Panc1 (cell line): ENCODE results near the gene USH1G. TPM values are rescaled to one million over a fixed set of nuclear protein-coding genes. Genes with fewer than 3 reads are reported as not detected.
A peak's percentile ranks its signal among the peaks of the same experiment; 100 is the strongest.

ENCODE experiments used
- ATAC-seq: fragments of 200-7000 bp; cut with Tn5 transposase; 2 replicates; pipeline ENCODE4 v1.9.1; 2020; ENCODE audit warnings: mild to moderate bottlenecking, moderate library complexity
- BruUV-seq: library from RNA; stranded (reverse); fragments of 400-500 nt; replicated peaks from 2 replicates; lab custom pipeline; 2021; lab: Mats Ljungman, UMichigan
- CTCF ChIA-PET: fragments of 300-600 bp; sonication (Branson Sonifier 250); formaldehyde crosslinking; loops from one replicate; lab custom pipeline; 2022; ENCODE audit warnings: antibody characterized with exemption; lab: Charles Lee
- POLR2A ChIA-PET: fragments of 300-600 bp; sonication (Branson Sonifier 250); formaldehyde crosslinking; loops from one replicate; lab custom pipeline; 2022; ENCODE audit warnings: antibody characterized with exemption; lab: Charles Lee
- DNase-seq: peaks from one replicate; pipeline ENCODE4 v3.0.0-alpha.2; 2010; ENCODE audit warnings: low read depth, low spot score
- H3K27ac ChIP-seq: 2 replicates; pipeline ENCODE4 v1.5.1; 2011; ENCODE audit warnings: mild to moderate bottlenecking, low read length, inconsistent platforms
- H3K27me3 ChIP-seq: fragments of 200-500 bp; sonication (Bioruptor generic); 2 replicates; pipeline ENCODE4 v1.6.0; 2014; ENCODE audit warnings: low read length, inconsistent platforms; ENCODE audit not compliant: control insufficient read depth, insufficient read depth
- H3K36me3 ChIP-seq: fragments of 200-500 bp; sonication (Bioruptor generic); 2 replicates; pipeline ENCODE4 v1.5.1; 2014; ENCODE audit warnings: inconsistent platforms, mild to moderate bottlenecking, low read length, moderate library complexity; ENCODE audit not compliant: control insufficient read depth, insufficient read depth
- H3K4me1 ChIP-seq: 2 replicates; pipeline ENCODE4 v1.5.1; 2011; ENCODE audit warnings: inconsistent platforms, mild to moderate bottlenecking, low read length, moderate library complexity; ENCODE audit not compliant: control insufficient read depth, insufficient read depth
- H3K4me3 ChIP-seq, 2 experiments: 2 replicates each; pipeline ENCODE4 v1.5.1; 2011 to 2012; ENCODE audit warnings: low read depth in 2 of 2, low read length in 2 of 2, mild to moderate bottlenecking in 2 of 2, inconsistent platforms in 1 of 2, moderate library complexity in 1 of 2
- H3K9me3 ChIP-seq: fragments of 200-500 bp; sonication (Bioruptor generic); 2 replicates; pipeline ENCODE4 v1.5.1; 2014; ENCODE audit warnings: low read depth, mild to moderate bottlenecking, inconsistent platforms, low read length, moderate library complexity; ENCODE audit not compliant: control insufficient read depth, insufficient read depth
- POLR2AphosphoS5 ChIP-seq: IDR thresholded peaks from 2 replicates; pipeline ENCODE4 v1.6.1; 2012; ENCODE audit warnings: mild to moderate bottlenecking, low read depth, low read length, moderate library complexity
- SIN3A ChIP-seq: IDR thresholded peaks from 2 replicates; pipeline ENCODE4 v1.6.1; 2012; ENCODE audit warnings: low read depth, mild to moderate bottlenecking, low read length, moderate library complexity, borderline replicate concordance; ENCODE audit not compliant: insufficient read depth
- TCF7L2 ChIP-seq: IDR thresholded peaks from 2 replicates; pipeline ENCODE4 v1.6.1; 2011; ENCODE audit warnings: mild to moderate bottlenecking, low read depth, low read length, inconsistent platforms
- in situ Hi-C: cut with HindIII; loops from 2 replicates; pipeline ENCODE4 v1.10.0; 2016; ENCODE audit warnings: low sequenced_read_pairs, low pct_unique_long_range_greater_than_20kb
- intact Hi-C: fragments of 100-400 bp; cut with micrococcal nuclease; formaldehyde crosslinking; loops from one replicate; pipeline ENCODE4 v1.10.0; 2022; ENCODE audit not compliant: unreplicated experiment
- total RNA-seq: library from RNA; stranded (reverse); gene quantifications from one replicate; pipeline ENCODE4 v1.2.1, GENCODE V29; 2021; ENCODE audit not compliant: unreplicated experiment
- TF ChIP-seq, protein P1 (sequence below), 2 experiments: IDR thresholded peaks; 2 replicates each; pipeline ENCODE4 v1.6.1; 2011 to 2012; ENCODE audit warnings: low read depth in 2 of 2, control low read depth in 1 of 2, low read length in 1 of 2, mild to moderate bottlenecking in 1 of 2, moderate library complexity in 1 of 2; ENCODE audit not compliant: insufficient read depth in 1 of 2
- TF ChIP-seq, protein P2 (sequence below): fragments of 450-650 bp; IDR thresholded peaks from 2 replicates; pipeline ENCODE4 v1.5.1; 2017; ENCODE audit warnings: mild to moderate bottlenecking

USH1G gene
- total RNA-seq, 1 experiment from 2014 or later = not detected

DNA sequence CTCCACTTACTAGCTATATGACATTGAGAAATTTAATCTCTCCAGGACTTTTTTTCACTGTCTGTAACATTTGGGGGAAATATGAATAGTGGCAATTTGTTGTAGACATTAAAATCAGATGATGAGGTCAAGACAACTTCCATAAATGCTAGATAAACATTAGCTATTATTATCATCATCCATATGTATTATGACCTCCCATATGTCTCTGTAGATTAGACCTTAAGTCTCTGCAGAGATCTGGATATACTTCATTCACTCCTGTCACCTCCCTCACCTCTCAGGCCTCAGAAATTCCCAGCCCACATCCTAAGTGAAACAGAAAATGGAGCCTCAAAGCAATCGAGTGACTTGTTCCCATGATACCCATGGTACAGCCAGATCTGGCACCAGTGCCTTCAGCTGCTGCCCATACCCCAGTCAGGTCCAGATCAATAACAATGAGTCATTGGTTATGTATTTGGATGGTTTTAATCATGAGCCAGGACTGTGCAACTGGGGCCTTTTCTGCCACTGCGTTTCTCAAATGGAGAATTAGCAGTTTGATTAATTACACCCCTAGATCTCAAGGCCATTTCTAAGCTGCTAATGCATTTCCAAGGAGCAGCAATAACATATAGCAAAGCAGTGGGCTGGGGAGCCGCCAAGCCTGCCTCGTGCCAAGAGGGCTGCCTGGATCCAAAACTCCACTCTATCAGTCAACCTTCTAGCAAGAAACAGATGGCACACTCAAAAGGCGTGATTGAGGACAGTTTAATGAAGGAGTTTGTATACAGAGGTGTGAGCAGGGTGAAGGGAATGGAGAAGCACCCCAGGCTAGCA is 47.7 kb downstream of the USH1G start:
- H3K9me3 ChIP-seq = no peaks in the 10 kb centered on the region
- no peak overlapping the region for H3K27ac ChIP-seq
- peaks cover 9% of the 10 kb centered on the region for H3K4me1 ChIP-seq
- no peak for ATAC-seq
- no peak for DNase-seq
- H3K4me3 ChIP-seq = no peak overlapping the region
- no peaks in the 10 kb centered on the region for H3K27me3 ChIP-seq
- in situ Hi-C loops (no loop called here), intact Hi-C loops (no loop called here)
- BruUV-seq = no TSS peak
- POLR2A ChIA-PET = no interaction called here
- no peak for TF ChIP-seq POLR2AphosphoS5
- TF ChIP-seq, protein P1, sequence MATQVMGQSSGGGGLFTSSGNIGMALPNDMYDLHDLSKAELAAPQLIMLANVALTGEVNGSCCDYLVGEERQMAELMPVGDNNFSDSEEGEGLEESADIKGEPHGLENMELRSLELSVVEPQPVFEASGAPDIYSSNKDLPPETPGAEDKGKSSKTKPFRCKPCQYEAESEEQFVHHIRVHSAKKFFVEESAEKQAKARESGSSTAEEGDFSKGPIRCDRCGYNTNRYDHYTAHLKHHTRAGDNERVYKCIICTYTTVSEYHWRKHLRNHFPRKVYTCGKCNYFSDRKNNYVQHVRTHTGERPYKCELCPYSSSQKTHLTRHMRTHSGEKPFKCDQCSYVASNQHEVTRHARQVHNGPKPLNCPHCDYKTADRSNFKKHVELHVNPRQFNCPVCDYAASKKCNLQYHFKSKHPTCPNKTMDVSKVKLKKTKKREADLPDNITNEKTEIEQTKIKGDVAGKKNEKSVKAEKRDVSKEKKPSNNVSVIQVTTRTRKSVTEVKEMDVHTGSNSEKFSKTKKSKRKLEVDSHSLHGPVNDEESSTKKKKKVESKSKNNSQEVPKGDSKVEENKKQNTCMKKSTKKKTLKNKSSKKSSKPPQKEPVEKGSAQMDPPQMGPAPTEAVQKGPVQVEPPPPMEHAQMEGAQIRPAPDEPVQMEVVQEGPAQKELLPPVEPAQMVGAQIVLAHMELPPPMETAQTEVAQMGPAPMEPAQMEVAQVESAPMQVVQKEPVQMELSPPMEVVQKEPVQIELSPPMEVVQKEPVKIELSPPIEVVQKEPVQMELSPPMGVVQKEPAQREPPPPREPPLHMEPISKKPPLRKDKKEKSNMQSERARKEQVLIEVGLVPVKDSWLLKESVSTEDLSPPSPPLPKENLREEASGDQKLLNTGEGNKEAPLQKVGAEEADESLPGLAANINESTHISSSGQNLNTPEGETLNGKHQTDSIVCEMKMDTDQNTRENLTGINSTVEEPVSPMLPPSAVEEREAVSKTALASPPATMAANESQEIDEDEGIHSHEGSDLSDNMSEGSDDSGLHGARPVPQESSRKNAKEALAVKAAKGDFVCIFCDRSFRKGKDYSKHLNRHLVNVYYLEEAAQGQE (IDR thresholded peaks at IDR 0.05; ENCODE audit: insufficient read depth in 1 of 2, low read depth in 2 of 2, low read length in 1 of 2) = no peak
- TF ChIP-seq TCF7L2 = no peak
- CTCF ChIA-PET = interaction anchor here (0.5 to 1.4 kb wide), 2 partner anchors 85 to 91 kb away, joined by 3 to 4 read pairs; no protein-coding TSS in a partner anchor
- H3K36me3 ChIP-seq = peaks cover 9% of the 10 kb centered on the region; the same call in 1 of the 2 replicates

DNA sequence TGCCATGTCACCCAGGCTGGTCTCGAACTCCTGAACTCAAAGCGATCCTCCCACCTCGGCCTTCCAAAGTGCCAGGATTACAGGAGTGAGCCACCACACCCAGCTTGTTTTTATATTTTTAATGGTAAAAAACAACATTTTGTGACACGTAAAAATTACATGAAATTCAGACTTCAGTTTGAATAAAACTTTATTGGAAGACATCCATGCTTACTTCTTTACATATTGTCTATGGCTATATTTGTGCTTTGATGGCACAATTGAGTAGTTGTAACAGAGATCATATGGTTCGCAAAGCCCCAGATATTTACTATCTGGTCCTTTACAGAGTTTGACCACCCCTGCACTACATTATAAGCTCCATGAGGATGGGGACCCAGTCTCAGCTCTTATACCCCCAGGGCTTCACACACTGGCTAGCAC is 48.4 kb downstream of the USH1G start:
- DNase-seq = no peak

More for the DNA sequence above, 48.4 kb downstream of the USH1G start:
- ChIA-PET POLR2A (no interaction called here), CTCF (interaction anchor here (0.5 to 1.4 kb wide), 3 partner anchors 86 to 138 kb away, joined by 3 to 6 read pairs (median 4); no protein-coding TSS in a partner anchor)
- no peak for ATAC-seq
- TF ChIP-seq, protein P1 (IDR thresholded peaks at IDR 0.05; ENCODE audit: insufficient read depth in 1 of 2, low read depth in 2 of 2, low read length in 1 of 2) = no peak
- TF ChIP-seq SIN3A (no peak), POLR2AphosphoS5 (no peak), TCF7L2 (no peak)
- TF ChIP-seq, protein P2, sequence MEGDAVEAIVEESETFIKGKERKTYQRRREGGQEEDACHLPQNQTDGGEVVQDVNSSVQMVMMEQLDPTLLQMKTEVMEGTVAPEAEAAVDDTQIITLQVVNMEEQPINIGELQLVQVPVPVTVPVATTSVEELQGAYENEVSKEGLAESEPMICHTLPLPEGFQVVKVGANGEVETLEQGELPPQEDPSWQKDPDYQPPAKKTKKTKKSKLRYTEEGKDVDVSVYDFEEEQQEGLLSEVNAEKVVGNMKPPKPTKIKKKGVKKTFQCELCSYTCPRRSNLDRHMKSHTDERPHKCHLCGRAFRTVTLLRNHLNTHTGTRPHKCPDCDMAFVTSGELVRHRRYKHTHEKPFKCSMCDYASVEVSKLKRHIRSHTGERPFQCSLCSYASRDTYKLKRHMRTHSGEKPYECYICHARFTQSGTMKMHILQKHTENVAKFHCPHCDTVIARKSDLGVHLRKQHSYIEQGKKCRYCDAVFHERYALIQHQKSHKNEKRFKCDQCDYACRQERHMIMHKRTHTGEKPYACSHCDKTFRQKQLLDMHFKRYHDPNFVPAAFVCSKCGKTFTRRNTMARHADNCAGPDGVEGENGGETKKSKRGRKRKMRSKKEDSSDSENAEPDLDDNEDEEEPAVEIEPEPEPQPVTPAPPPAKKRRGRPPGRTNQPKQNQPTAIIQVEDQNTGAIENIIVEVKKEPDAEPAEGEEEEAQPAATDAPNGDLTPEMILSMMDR = no peak
- BruUV-seq = no TSS peak
- Histone ChIP-seq H3K27me3 (no peaks in the 10 kb centered on the region), H3K27ac (peak overlapping the region; percentile 3; the same call in 1 of the 2 replicates), H3K9me3 (no peaks in the 10 kb centered on the region), H3K4me1 (peaks cover 9% of the 10 kb centered on the region), H3K4me3 (no peak overlapping the region), H3K36me3 (peaks cover 9% of the 10 kb centered on the region; the same call in 1 of the 2 replicates)
- intact Hi-C loops (no loop called here), in situ Hi-C loops (no loop called here)
